ENCODE measurements around the gene HERC3. TPM values are rescaled to one million over a fixed set of nuclear protein-coding genes. Genes with fewer than 3 reads are reported as not detected.
A peak's percentile ranks its signal among the peaks of the same experiment; 100 is the strongest.

HERC3 gene
- polyA plus RNA-seq, 4 donors = 12.2 to 17.7 (median 16.6) TPM

GRCh38 chr4:88713782-88714181, 121.5 kb downstream of the HERC3 start:
- DNase-seq (ENCODE audit: low read depth in 4 of 4, low spot score in 3 of 4) = no peak

GRCh38 chr4:88718098-88718497, 125.8 kb downstream of the HERC3 start:
- no peak for DNase-seq (ENCODE audit: low read depth in 4 of 4, low spot score in 3 of 4)

- DNase-seq (ENCODE audit: low read depth in 4 of 4, low spot score in 3 of 4) = no peak
Measured at GRCh38 chr4:88719381-88719780, 127.1 kb downstream of the HERC3 start.

GRCh38 chr4:88720451-88721428, 128.5 kb downstream of the HERC3 start:
- DNase-seq (ENCODE audit: low read depth in 4 of 4, low spot score in 3 of 4) = no peak

- no peak for DNase-seq (ENCODE audit: low read depth in 4 of 4, low spot score in 3 of 4)
Measured at GRCh38 chr4:88722276-88722780, 130.0 kb downstream of the HERC3 start.

GRCh38 chr4:88722828-88723227, 130.5 kb downstream of the HERC3 start:
- no peak for DNase-seq (ENCODE audit: low read depth in 4 of 4, low spot score in 3 of 4)

- no peak for DNase-seq (ENCODE audit: low read depth in 4 of 4, low spot score in 3 of 4)
Measured at GRCh38 chr4:88724406-88724805, 132.1 kb downstream of the HERC3 start.

GRCh38 chr4:88725143-88725542, 132.9 kb downstream of the HERC3 start:
- no peak for DNase-seq (ENCODE audit: low read depth in 4 of 4, low spot score in 3 of 4)

- DNase-seq (ENCODE audit: low read depth in 4 of 4, low spot score in 3 of 4) = no peak
Measured at GRCh38 chr4:88725986-88726385, 133.7 kb downstream of the HERC3 start.

- DNase-seq (ENCODE audit: low read depth in 4 of 4, low spot score in 3 of 4) = no peak
Measured at GRCh38 chr4:88728146-88728545, 135.9 kb downstream of the HERC3 start.

GRCh38 chr4:88729146-88729760, 137.0 kb downstream of the HERC3 start:
- no peak for DNase-seq (ENCODE audit: low read depth in 4 of 4, low spot score in 3 of 4)

GRCh38 chr4:88730811-88731210, 138.5 kb downstream of the HERC3 start:
- DNase-seq (ENCODE audit: low read depth in 4 of 4, low spot score in 3 of 4) = no peak

GRCh38 chr4:88731381-88731780, 139.1 kb downstream of the HERC3 start:
- no peak for DNase-seq (ENCODE audit: low read depth in 4 of 4, low spot score in 3 of 4)

- no peak for DNase-seq (ENCODE audit: low read depth in 4 of 4, low spot score in 3 of 4)
Measured at GRCh38 chr4:88732714-88733368, 140.6 kb downstream of the HERC3 start.

GRCh38 chr4:88734403-88734949, 142.2 kb downstream of the HERC3 start:
- no peak for DNase-seq (ENCODE audit: low read depth in 4 of 4, low spot score in 3 of 4)

GRCh38 chr4:88735564-88735963, 143.3 kb downstream of the HERC3 start:
- no peak for DNase-seq (ENCODE audit: low read depth in 4 of 4, low spot score in 3 of 4)

- DNase-seq (ENCODE audit: low read depth in 4 of 4, low spot score in 3 of 4) = no peak
Measured at GRCh38 chr4:88736264-88736663, 144.0 kb downstream of the HERC3 start.

GRCh38 chr4:88737307-88737941, 145.1 kb downstream of the HERC3 start:
- DNase-seq (ENCODE audit: low read depth in 4 of 4, low spot score in 3 of 4) = peak; percentile 67 to 85 (median 68)

- DNase-seq (ENCODE audit: low read depth in 4 of 4, low spot score in 3 of 4) = no peak
Measured at GRCh38 chr4:88738180-88738579, 145.9 kb downstream of the HERC3 start.

GRCh38 chr4:88742561-88742960, 150.3 kb downstream of the HERC3 start:
- DNase-seq (ENCODE audit: low read depth in 4 of 4, low spot score in 3 of 4) = no peak

Measured in left renal pelvis (tissue), 4 donors.